HCT116 (cell line): Measurements from ENCODE around the gene IZUMO1. TPM values are rescaled to one million over a fixed set of nuclear protein-coding genes. Genes with fewer than 3 reads are reported as not detected.

ENCODE experiments used
- ATAC-seq: fragments of 200-7000 bp; cut with Tn5 transposase; 2 replicates; pipeline ENCODE4 v1.9.1; 2020; ENCODE audit warnings: mild to moderate bottlenecking, moderate library complexity
- BruUV-seq: library from RNA; stranded (reverse); fragments of 400-500 nt; replicated peaks from 2 replicates; lab custom pipeline; 2021; lab: Mats Ljungman, UMichigan
- CTCF ChIA-PET: fragments of 300-600 bp; sonication (Branson Sonifier 250); formaldehyde crosslinking; loops from one replicate; lab custom pipeline; 2021; ENCODE audit warnings: antibody characterized with exemption; lab: Charles Lee
- POLR2A ChIA-PET: fragments of 300-600, 350-600 bp; sonication (Branson Sonifier 250); formaldehyde crosslinking; loops from one replicate; lab custom pipeline; 2021; ENCODE audit warnings: antibody characterized with exemption; lab: Charles Lee
- RAD21 ChIA-PET, 2 experiments: fragments of 300-600 bp; sonication (Branson Sonifier 250); formaldehyde crosslinking; loops; one replicate each; lab custom pipeline; 2023; ENCODE audit warnings: low total read pairs in 2 of 2; ENCODE audit not compliant: uncharacterized antibody in 2 of 2, unreplicated experiment in 2 of 2, low non-redundant PET in 1 of 2; lab: Charles Lee
- DNase-seq: peaks from one replicate; pipeline ENCODE4 v3.0.0-alpha.2; 2010; ENCODE audit warnings: low read depth, low spot score
- H2AFZ ChIP-seq: fragments of 200-600 bp; shearing (Covaris generic), sonication (generic); 2 replicates; pipeline ENCODE4 v1.6.1; 2017; ENCODE audit warnings: low read depth, mixed run types, mixed read lengths, antibody characterized with exemption, low read length; ENCODE audit not compliant: poor library complexity, severe bottlenecking
- H3K27ac ChIP-seq: 2 replicates; pipeline ENCODE4 v1.5.1; 2012; ENCODE audit warnings: low read depth, low read length
- H3K27me3 ChIP-seq: fragments of 200-600 bp; sonication (generic); 2 replicates; pipeline ENCODE4 v1.6.1; 2016; ENCODE audit warnings: mixed run types, low read length, mixed read lengths; ENCODE audit not compliant: insufficient read depth
- H3K36me3 ChIP-seq, 2 experiments: fragments of 200-500 bp in 1 of 2; fragments of 200-600 bp in 1 of 2; sonication (Bioruptor generic) in 1 of 2; sonication (generic) in 1 of 2; 2 replicates each; pipeline versions ENCODE4 v1.5.1 to v1.6.1; 2014 to 2016; ENCODE audit warnings: low read length in 2 of 2, inconsistent platforms in 1 of 2, mixed read lengths in 1 of 2, mixed run types in 1 of 2; ENCODE audit not compliant: insufficient read depth in 2 of 2, control insufficient read depth in 1 of 2
- H3K4me1 ChIP-seq, 2 experiments: fragments of 200-600 bp in 1 of 2; sonication (generic) in 1 of 2; 2 replicates each; pipeline versions ENCODE4 v1.5.1 to v1.6.1; 2012 to 2017; ENCODE audit warnings: low read length in 2 of 2, inconsistent platforms in 1 of 2, mild to moderate bottlenecking in 1 of 2, mixed read lengths in 1 of 2, mixed run types in 1 of 2, moderate library complexity in 1 of 2; ENCODE audit not compliant: insufficient read depth in 2 of 2, control insufficient read depth in 1 of 2
- H3K4me2 ChIP-seq: fragments of 200-600 bp; sonication (generic); 2 replicates; pipeline ENCODE4 v1.6.1; 2017; ENCODE audit warnings: mixed run types, low read length, mixed read lengths
- H3K4me3 ChIP-seq, 2 experiments: fragments of 200-600 bp in 1 of 2; sonication (generic) in 1 of 2; replicated peaks in 1 of 2; 2 replicates each; pipeline ENCODE4 v1.5.1; 2011 to 2016; ENCODE audit warnings: low read length in 2 of 2, control low read depth in 1 of 2, low read depth in 1 of 2, mild to moderate bottlenecking in 1 of 2, mixed read lengths in 1 of 2, mixed run types in 1 of 2
- H3K79me2 ChIP-seq: fragments of 200-600 bp; sonication (generic); 2 replicates; pipeline ENCODE4 v1.6.1; 2017; ENCODE audit warnings: mild to moderate bottlenecking, mixed run types, low read length, moderate library complexity, mixed read lengths; ENCODE audit not compliant: insufficient read depth
- H3K9ac ChIP-seq: fragments of 200-600 bp; sonication (generic); 2 replicates; pipeline ENCODE4 v1.6.1; 2016; ENCODE audit warnings: low read length, mixed read lengths
- H3K9me2 ChIP-seq: fragments of 200-600 bp; sonication (generic), shearing (Covaris generic); 2 replicates; pipeline ENCODE4 v1.6.1; 2017; ENCODE audit warnings: mixed run types, mild to moderate bottlenecking, moderate library complexity; ENCODE audit not compliant: insufficient read depth
- H3K9me3 ChIP-seq, 2 experiments: fragments of 200-500 bp in 1 of 2; fragments of 200-600 bp in 1 of 2; sonication (Bioruptor generic) in 1 of 2; sonication (generic) in 1 of 2; 2 replicates each; pipeline ENCODE4 v1.6.1; 2014 to 2017; ENCODE audit warnings: low read length in 2 of 2, mixed read lengths in 2 of 2, inconsistent platforms in 1 of 2, low read depth in 1 of 2, mild to moderate bottlenecking in 1 of 2, mixed run types in 1 of 2, moderate library complexity in 1 of 2; ENCODE audit not compliant: control insufficient read depth in 1 of 2, insufficient read depth in 1 of 2
- H4K20me1 ChIP-seq: fragments of 200-600 bp; sonication (generic), shearing (Covaris generic); 2 replicates; pipeline ENCODE4 v1.6.1; 2017; ENCODE audit warnings: mixed run types, mild to moderate bottlenecking, moderate library complexity; ENCODE audit not compliant: insufficient read depth
- ATF3 ChIP-seq: IDR thresholded peaks from 2 replicates; pipeline ENCODE4 v1.6.1; 2012
- CBX3 ChIP-seq: IDR thresholded peaks from 2 replicates; pipeline ENCODE4 v1.6.1; 2012; ENCODE audit warnings: low read depth
- CEBPB ChIP-seq: IDR thresholded peaks from 2 replicates; pipeline ENCODE4 v1.6.1; 2012; ENCODE audit warnings: low read depth
- EGR1 ChIP-seq: IDR thresholded peaks from 2 replicates; pipeline ENCODE4 v1.6.1; 2012; ENCODE audit warnings: low read depth
- ELF1 ChIP-seq: IDR thresholded peaks from 2 replicates; pipeline ENCODE4 v1.6.1; 2012; ENCODE audit warnings: low read depth, borderline replicate concordance
- EZH2 ChIP-seq: fragments of 200-600 bp; sonication (generic); IDR thresholded peaks from 2 replicates; pipeline ENCODE4 v1.6.1; 2017; ENCODE audit warnings: antibody characterized with exemption, mixed run types
- FOSL1 ChIP-seq: IDR thresholded peaks from 2 replicates; pipeline ENCODE4 v1.6.1; 2012; ENCODE audit warnings: low read depth
- JUND ChIP-seq: IDR thresholded peaks from 2 replicates; pipeline ENCODE4 v1.6.1; 2012
- POLR2A ChIP-seq: IDR thresholded peaks from 2 replicates; pipeline ENCODE4 v1.7.0; 2011; ENCODE audit warnings: borderline replicate concordance; ENCODE audit not compliant: insufficient read depth, insufficient read length; ENCODE audit errors: extremely low read depth
- POLR2AphosphoS5 ChIP-seq: IDR thresholded peaks from 2 replicates; pipeline ENCODE4 v1.6.1; 2011; ENCODE audit warnings: mild to moderate bottlenecking, low read depth, low read length, moderate library complexity
- RAD21 ChIP-seq: IDR thresholded peaks from 2 replicates; pipeline ENCODE4 v1.6.1; 2012; ENCODE audit warnings: low read depth, mild to moderate bottlenecking
- SIN3A ChIP-seq: IDR thresholded peaks from 2 replicates; pipeline ENCODE4 v1.6.1; 2012; ENCODE audit warnings: low read depth
- SRF ChIP-seq: IDR thresholded peaks from 2 replicates; pipeline ENCODE4 v1.6.1; 2012; ENCODE audit warnings: low read depth
- TCF7L2 ChIP-seq: IDR thresholded peaks from 2 replicates; pipeline ENCODE4 v1.7.0; 2011; ENCODE audit warnings: borderline replicate concordance, inconsistent platforms; ENCODE audit not compliant: insufficient read depth, insufficient read length; ENCODE audit errors: extremely low read depth
- YY1 ChIP-seq: IDR thresholded peaks from 2 replicates; pipeline ENCODE4 v1.6.1; 2011; ENCODE audit warnings: low read length, low read depth, moderate library complexity, mild to moderate bottlenecking; ENCODE audit not compliant: insufficient replicate concordance; ENCODE audit errors: extremely low read depth
- ZBTB33 ChIP-seq: IDR thresholded peaks from 2 replicates; pipeline ENCODE4 v1.6.1; 2011; ENCODE audit warnings: mild to moderate bottlenecking, low read length, moderate library complexity; ENCODE audit not compliant: insufficient replicate concordance; ENCODE audit errors: extremely low read depth
- ZFX ChIP-seq: fragments of 450-650 bp; IDR thresholded peaks from 2 replicates; pipeline ENCODE4 v1.6.1; 2017
- ZNF274 ChIP-seq: fragments of 200-500 bp; sonication (Bioruptor generic); IDR thresholded peaks from 2 replicates; pipeline ENCODE4 v1.6.1; 2014; ENCODE audit warnings: mild to moderate bottlenecking, low read depth, low read length, inconsistent platforms
- intact Hi-C: fragments of 100-400 bp; cut with micrococcal nuclease; formaldehyde crosslinking; loops from 2 replicates; pipeline ENCODE4 v1.10.0; 2022
- total RNA-seq: library from RNA; stranded (reverse); gene quantifications from one replicate; pipeline ENCODE4 v1.2.1, GENCODE V29; 2021; ENCODE audit not compliant: unreplicated experiment
- TF ChIP-seq, protein P1 (sequence below): IDR thresholded peaks from 2 replicates; pipeline ENCODE4 v1.6.1; 2012; ENCODE audit warnings: low read depth
- TF ChIP-seq, protein P2 (sequence below), 3 experiments: fragments of 200-600 bp in 1 of 3; sonication (generic) in 1 of 3; IDR thresholded peaks in 2 of 3; conservative IDR thresholded peaks in 1 of 3; 2 replicates each; pipeline ENCODE4 v1.5.1; 2012 to 2017; ENCODE audit warnings: low read depth in 2 of 3, low read length in 2 of 3, antibody characterized with exemption in 1 of 3, borderline replicate concordance in 1 of 3, control low read depth in 1 of 3, mild to moderate bottlenecking in 1 of 3, mixed read lengths in 1 of 3, mixed run types in 1 of 3, moderate library complexity in 1 of 3; ENCODE audit not compliant: insufficient read depth in 1 of 3

IZUMO1 gene
- total RNA-seq, 1 experiment from 2014 or later, result 1.7 TPM

DNA sequence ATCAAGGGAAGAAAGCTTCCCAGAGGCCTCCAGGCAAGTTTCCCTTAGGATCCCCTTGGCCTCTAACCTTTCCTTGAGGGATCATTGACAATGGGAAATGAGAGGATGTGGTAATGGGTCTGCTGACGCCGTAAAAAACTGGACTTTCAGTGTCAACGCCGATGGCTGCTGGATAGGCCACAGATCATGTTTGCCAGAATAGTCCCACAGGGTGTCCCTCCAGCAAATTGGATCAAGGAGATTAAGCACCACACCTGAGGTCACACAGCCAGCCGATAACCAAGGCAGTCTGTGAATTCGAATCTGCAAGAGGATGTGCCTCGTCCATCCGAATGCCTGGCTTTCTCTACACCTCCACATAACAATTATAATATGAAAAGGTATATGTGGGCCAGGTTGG, 46.6 kb upstream of the IZUMO1 start:
- DNase-seq, result no peak
- POLR2A ChIA-PET, result no interaction called here
- CTCF ChIA-PET, result interaction anchor here (3.0 kb wide), 1 partner anchor 49 kb away, joined by 38 read pairs; no protein-coding TSS in a partner anchor
- no TSS peak for BruUV-seq
- peaks cover 0 to 11% of the 10 kb centered on the region in 2 experiments; a peak in 1 of 4 replicates for H3K4me1 ChIP-seq
- intact Hi-C loops, result no loop called here
- no peak for ATAC-seq
- no peak overlapping the region for H3K4me2 ChIP-seq
- H3K9ac ChIP-seq, result no peak overlapping the region
- no peak overlapping the region for H2AFZ ChIP-seq
- no peaks in the 10 kb centered on the region for H3K36me3 ChIP-seq
- no peaks in the 10 kb centered on the region for H3K27me3 ChIP-seq
- H3K9me2 ChIP-seq, result no peaks in the 10 kb centered on the region
- no peak overlapping the region for H3K4me3 ChIP-seq
- H3K27ac ChIP-seq, result no peak overlapping the region
- H4K20me1 ChIP-seq, result no peaks in the 10 kb centered on the region
- RAD21 ChIA-PET, result no interaction called here
- no peak for TF ChIP-seq POLR2AphosphoS5
- TF ChIP-seq EGR1, result no peak
- TF ChIP-seq ZFX, result no peak
- no peak for TF ChIP-seq ELF1
- TF ChIP-seq, protein P1, sequence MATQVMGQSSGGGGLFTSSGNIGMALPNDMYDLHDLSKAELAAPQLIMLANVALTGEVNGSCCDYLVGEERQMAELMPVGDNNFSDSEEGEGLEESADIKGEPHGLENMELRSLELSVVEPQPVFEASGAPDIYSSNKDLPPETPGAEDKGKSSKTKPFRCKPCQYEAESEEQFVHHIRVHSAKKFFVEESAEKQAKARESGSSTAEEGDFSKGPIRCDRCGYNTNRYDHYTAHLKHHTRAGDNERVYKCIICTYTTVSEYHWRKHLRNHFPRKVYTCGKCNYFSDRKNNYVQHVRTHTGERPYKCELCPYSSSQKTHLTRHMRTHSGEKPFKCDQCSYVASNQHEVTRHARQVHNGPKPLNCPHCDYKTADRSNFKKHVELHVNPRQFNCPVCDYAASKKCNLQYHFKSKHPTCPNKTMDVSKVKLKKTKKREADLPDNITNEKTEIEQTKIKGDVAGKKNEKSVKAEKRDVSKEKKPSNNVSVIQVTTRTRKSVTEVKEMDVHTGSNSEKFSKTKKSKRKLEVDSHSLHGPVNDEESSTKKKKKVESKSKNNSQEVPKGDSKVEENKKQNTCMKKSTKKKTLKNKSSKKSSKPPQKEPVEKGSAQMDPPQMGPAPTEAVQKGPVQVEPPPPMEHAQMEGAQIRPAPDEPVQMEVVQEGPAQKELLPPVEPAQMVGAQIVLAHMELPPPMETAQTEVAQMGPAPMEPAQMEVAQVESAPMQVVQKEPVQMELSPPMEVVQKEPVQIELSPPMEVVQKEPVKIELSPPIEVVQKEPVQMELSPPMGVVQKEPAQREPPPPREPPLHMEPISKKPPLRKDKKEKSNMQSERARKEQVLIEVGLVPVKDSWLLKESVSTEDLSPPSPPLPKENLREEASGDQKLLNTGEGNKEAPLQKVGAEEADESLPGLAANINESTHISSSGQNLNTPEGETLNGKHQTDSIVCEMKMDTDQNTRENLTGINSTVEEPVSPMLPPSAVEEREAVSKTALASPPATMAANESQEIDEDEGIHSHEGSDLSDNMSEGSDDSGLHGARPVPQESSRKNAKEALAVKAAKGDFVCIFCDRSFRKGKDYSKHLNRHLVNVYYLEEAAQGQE, result no peak
- TF ChIP-seq, protein P2, sequence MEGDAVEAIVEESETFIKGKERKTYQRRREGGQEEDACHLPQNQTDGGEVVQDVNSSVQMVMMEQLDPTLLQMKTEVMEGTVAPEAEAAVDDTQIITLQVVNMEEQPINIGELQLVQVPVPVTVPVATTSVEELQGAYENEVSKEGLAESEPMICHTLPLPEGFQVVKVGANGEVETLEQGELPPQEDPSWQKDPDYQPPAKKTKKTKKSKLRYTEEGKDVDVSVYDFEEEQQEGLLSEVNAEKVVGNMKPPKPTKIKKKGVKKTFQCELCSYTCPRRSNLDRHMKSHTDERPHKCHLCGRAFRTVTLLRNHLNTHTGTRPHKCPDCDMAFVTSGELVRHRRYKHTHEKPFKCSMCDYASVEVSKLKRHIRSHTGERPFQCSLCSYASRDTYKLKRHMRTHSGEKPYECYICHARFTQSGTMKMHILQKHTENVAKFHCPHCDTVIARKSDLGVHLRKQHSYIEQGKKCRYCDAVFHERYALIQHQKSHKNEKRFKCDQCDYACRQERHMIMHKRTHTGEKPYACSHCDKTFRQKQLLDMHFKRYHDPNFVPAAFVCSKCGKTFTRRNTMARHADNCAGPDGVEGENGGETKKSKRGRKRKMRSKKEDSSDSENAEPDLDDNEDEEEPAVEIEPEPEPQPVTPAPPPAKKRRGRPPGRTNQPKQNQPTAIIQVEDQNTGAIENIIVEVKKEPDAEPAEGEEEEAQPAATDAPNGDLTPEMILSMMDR (IDR thresholded peaks at IDR 0.05 in 2 of 3, conservative IDR thresholded peaks at IDR 0.05 in 1 of 3; ENCODE audit: borderline replicate concordance in 1 of 3, insufficient read depth in 1 of 3, low read depth in 2 of 3, low read length in 2 of 3), result no peak
- no peak for TF ChIP-seq JUND
- TF ChIP-seq YY1, result no peak
- no peak for TF ChIP-seq CEBPB
- no peak for TF ChIP-seq CBX3
- no peak for TF ChIP-seq ATF3
- TF ChIP-seq EZH2, result no peak
- no peak for TF ChIP-seq ZNF274
- no peak for TF ChIP-seq POLR2A
- no peak for TF ChIP-seq TCF7L2
- no peak for TF ChIP-seq SIN3A
- TF ChIP-seq ZBTB33, result no peak
- TF ChIP-seq RAD21, result no peak
- no peak for TF ChIP-seq SRF
- no peak for TF ChIP-seq FOSL1
- H3K79me2 ChIP-seq, result no peaks in the 10 kb centered on the region
- no peaks in the 10 kb centered on the region for H3K9me3 ChIP-seq
